ENCODE data around the gene NUDT22. TPM values are rescaled to one million over a fixed set of nuclear protein-coding genes. Genes with fewer than 3 reads are reported as not detected.

NUDT22 gene
- total and polyA plus RNA-seq, 2 of the 4 experiments (the other 2 are of a cell fraction), result 21.3 to 44.6 TPM

DNA sequence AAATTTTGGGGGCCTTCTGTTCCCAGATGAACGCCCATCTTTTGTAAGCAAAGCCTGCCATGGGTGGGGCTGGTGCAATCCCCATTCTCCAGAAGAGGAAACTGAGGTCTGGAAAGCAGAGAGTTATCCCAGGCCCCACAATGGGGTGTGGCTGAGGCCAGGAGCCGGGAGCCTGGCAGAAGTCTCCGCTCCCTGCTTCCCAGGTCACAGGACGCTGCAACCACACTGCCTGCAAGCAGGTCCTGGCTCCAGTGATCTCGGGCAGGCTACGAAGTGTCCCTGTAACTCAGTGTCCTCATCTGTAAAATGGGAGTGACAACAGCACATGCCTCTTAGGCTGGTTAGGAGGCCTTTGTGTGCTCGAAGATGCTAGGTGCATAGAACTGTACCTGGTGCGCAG lies 27.0 kb downstream of the NUDT22 start:
- Histone ChIP-seq H4K20me1 (ENCODE audit: insufficient read depth, low read length) (peaks cover 5% of the 10 kb centered on the region; the same call in 1 of the 2 replicates), H3K23ac (ENCODE audit: low read depth, low read length) (no peak overlapping the region), H2AFZ (replicated peaks; ENCODE audit: low read length, poor library complexity) (no peak overlapping the region), H3K4ac (ENCODE audit: low read depth, low read length) (0 out of 2 replicates have a peak overlapping the region, but pooled peaks have one; percentile 4), H4K91ac (ENCODE audit: insufficient read depth, low read depth, low read length) (no peak overlapping the region), H3K14ac (replicated peaks; ENCODE audit: low read depth, low read length) (no peak overlapping the region), H2AK5ac (ENCODE audit: low read depth, low read length) (peak overlapping the region; percentile 47; the same call in 1 of the 2 replicates), H4K5ac (ENCODE audit: low read depth, low read length) (no peak overlapping the region), H3K4me2 (ENCODE audit: low read depth, low read length) (peak overlapping the region; percentile 43), H3K4me1 (ENCODE audit: control insufficient read depth, insufficient read depth, low read length) (peaks cover 10% of the 10 kb centered on the region), H2AK9ac (replicated peaks; ENCODE audit: low read depth, low read length, poor library complexity) (peak overlapping the region; percentile 68), H3K9me1 (ENCODE audit: insufficient read depth, low read length) (no peaks in the 10 kb centered on the region), H2BK20ac (ENCODE audit: low read depth, low read length) (no peak overlapping the region), H3K36me3 (ENCODE audit: control insufficient read depth, insufficient read depth, low read length) (peaks cover 20% of the 10 kb centered on the region), H3K27ac (ENCODE audit: insufficient read depth, low read length) (no peak overlapping the region), H4K8ac (ENCODE audit: low read depth in 2 of 2, low read length in 2 of 2) (no peak overlapping the region), H3K9ac (ENCODE audit: low read depth, low read length) (0 out of 2 replicates have a peak overlapping the region, but pooled peaks have one; percentile 2), H3K18ac (ENCODE audit: low read depth, low read length) (no peak overlapping the region), H3K27me3 (ENCODE audit: control insufficient read depth, insufficient read depth, low read length) (no peaks in the 10 kb centered on the region), H2BK120ac (ENCODE audit: low read depth, low read length) (no peak overlapping the region), H2BK15ac (ENCODE audit: low read depth, low read length) (no peak overlapping the region), H2BK5ac (ENCODE audit: low read depth, low read length, poor library complexity, severe bottlenecking) (no peak overlapping the region), H3K4me3 (ENCODE audit: insufficient read depth, low read depth, low read length) (no peak overlapping the region; the same call in 1 of the 2 replicates), H3K56ac (ENCODE audit: extremely low read depth, insufficient read depth, low read length) (no peak overlapping the region), H3K9me3 (ENCODE audit: control insufficient read depth, insufficient read depth, low read length) (no peaks in the 10 kb centered on the region), H3K79me1 (ENCODE audit: low read depth in 1 of 2, low read length in 2 of 2) (peaks cover 8 to 59% of the 10 kb centered on the region in 2 experiments)
- POLR2A ChIA-PET (ENCODE audit: unreplicated experiment), result interaction anchor here (0.7 kb wide), 1 partner anchor 11 kb away, joined by 3 read pairs; no protein-coding TSS in a partner anchor
- CTCF ChIA-PET, result interaction anchor here (1.4 kb wide), 1 partner anchor 52 kb away, joined by 4 read pairs; no protein-coding TSS in a partner anchor
- dilution Hi-C loops (cut with HindIII; ENCODE audit: low sequenced_read_pairs, unreplicated experiment), result no loop called here
- in situ Hi-C loops (cut with MboI; ENCODE audit: low sequenced_read_pairs), result no loop called here
- TF ChIP-seq MAZ (IDR thresholded peaks at IDR 0.05; ENCODE audit: borderline replicate concordance, low read depth, low read length), result no peak
- no peak for TF ChIP-seq ELK1 (IDR thresholded peaks at IDR 0.05; ENCODE audit: borderline replicate concordance, low read depth, low read length)
- TF ChIP-seq MXI1 (IDR thresholded peaks at IDR 0.05; ENCODE audit: borderline replicate concordance, low read depth, low read length), result no peak
- TF ChIP-seq, protein P1, sequence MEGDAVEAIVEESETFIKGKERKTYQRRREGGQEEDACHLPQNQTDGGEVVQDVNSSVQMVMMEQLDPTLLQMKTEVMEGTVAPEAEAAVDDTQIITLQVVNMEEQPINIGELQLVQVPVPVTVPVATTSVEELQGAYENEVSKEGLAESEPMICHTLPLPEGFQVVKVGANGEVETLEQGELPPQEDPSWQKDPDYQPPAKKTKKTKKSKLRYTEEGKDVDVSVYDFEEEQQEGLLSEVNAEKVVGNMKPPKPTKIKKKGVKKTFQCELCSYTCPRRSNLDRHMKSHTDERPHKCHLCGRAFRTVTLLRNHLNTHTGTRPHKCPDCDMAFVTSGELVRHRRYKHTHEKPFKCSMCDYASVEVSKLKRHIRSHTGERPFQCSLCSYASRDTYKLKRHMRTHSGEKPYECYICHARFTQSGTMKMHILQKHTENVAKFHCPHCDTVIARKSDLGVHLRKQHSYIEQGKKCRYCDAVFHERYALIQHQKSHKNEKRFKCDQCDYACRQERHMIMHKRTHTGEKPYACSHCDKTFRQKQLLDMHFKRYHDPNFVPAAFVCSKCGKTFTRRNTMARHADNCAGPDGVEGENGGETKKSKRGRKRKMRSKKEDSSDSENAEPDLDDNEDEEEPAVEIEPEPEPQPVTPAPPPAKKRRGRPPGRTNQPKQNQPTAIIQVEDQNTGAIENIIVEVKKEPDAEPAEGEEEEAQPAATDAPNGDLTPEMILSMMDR (conservative IDR thresholded peaks at IDR 0.05; ENCODE audit: low read depth, low read length), result no peak
- TF ChIP-seq NFE2L2 (IDR thresholded peaks at IDR 0.05; ENCODE audit: low read depth, low read length), result no peak
- no peak for TF ChIP-seq CEBPB (IDR thresholded peaks at IDR 0.05; ENCODE audit: low read depth, low read length)
- TF ChIP-seq RFX5 (IDR thresholded peaks at IDR 0.05; ENCODE audit: low read depth, low read length), result no peak
- TF ChIP-seq POLR2A (IDR thresholded peaks at IDR 0.05; ENCODE audit: low read depth, low read length), result no peak
- TF ChIP-seq FOS (IDR thresholded peaks at IDR 0.05; ENCODE audit: low read depth, low read length), result no peak
- no peak for TF ChIP-seq RAD21 (IDR thresholded peaks at IDR 0.05; ENCODE audit: low read length)
- no TSS peak for BruUV-seq (replicated peaks)
- intact Hi-C loops (cut with micrococcal nuclease), result no loop called here
- no peak for ATAC-seq (ENCODE audit: low read depth)
- DNase-seq, result no peak
- 82% methylated on average over 5 of the region's 8 CpGs; no CpG with 5 or more reads in 1 of the 2 experiments for WGBS, 2 experiments (ENCODE audit: extremely low coverage in 2 of 2, insufficient read length in 1 of 2)

Data from IMR-90 (cell line).